SK-N-SH (cell line): Measurements from ENCODE around the gene MUC5B. TPM values are rescaled to one million over a fixed set of nuclear protein-coding genes. Genes with fewer than 3 reads are reported as not detected.

Experiments
- CTCF ChIA-PET: fragments of 300-600, 350-600 bp; formaldehyde crosslinking; extraction: SDS; loops from one replicate; lab custom pipeline; 2021; lab: Yijun Ruan, JAX
- POLR2A ChIA-PET: fragments of 350-600 bp; sonication (Branson Sonifier 250); formaldehyde crosslinking; extraction: SDS; loops from one replicate; lab custom pipeline; 2020; ENCODE audit warnings: antibody characterized with exemption, inconsistent platforms; lab: Yijun Ruan, JAX
- DNase-seq: peaks from one replicate; pipeline ENCODE4 v3.0.0; 2012
- H2AFZ ChIP-seq: fragments of 200-600 bp; sonication (generic); 2 replicates; pipeline ENCODE4 v1.8.1; 2016; ENCODE audit warnings: antibody characterized with exemption, mild to moderate bottlenecking, low read depth
- H3F3A ChIP-seq: fragments of 200-600 bp; sonication (generic); replicated peaks from 2 replicates; pipeline ENCODE3; 2016; ENCODE audit warnings: antibody characterized with exemption, mild to moderate bottlenecking; ENCODE audit not compliant: insufficient read depth
- H3K27ac ChIP-seq, 2 experiments: fragments of 200-500 bp in 1 of 2; fragments of 200-600 bp in 1 of 2; sonication (Bioruptor generic) in 1 of 2; sonication (generic), shearing (Covaris generic) in 1 of 2; 2 replicates each; pipeline versions ENCODE4 v1.5.1 to v1.6.1; 2014 to 2016; ENCODE audit warnings: low read depth in 2 of 2, inconsistent platforms in 1 of 2, low read length in 1 of 2, mild to moderate bottlenecking in 1 of 2, mixed read lengths in 1 of 2
- H3K27me3 ChIP-seq: fragments of 200-600 bp; sonication (generic), shearing (Covaris generic); 2 replicates; pipeline ENCODE4 v1.6.1; 2016; ENCODE audit warnings: mixed run types; ENCODE audit not compliant: insufficient read depth
- H3K36me3 ChIP-seq, 2 experiments: fragments of 200-500 bp in 1 of 2; fragments of 200-600 bp in 1 of 2; sonication (Bioruptor generic) in 1 of 2; sonication (generic) in 1 of 2; replicated peaks in 1 of 2; 2 replicates each; pipeline versions ENCODE3 to v1.5.1; 2014 to 2016; ENCODE audit warnings: low read length in 1 of 2, mild to moderate bottlenecking in 1 of 2; ENCODE audit not compliant: insufficient read depth in 2 of 2, control insufficient read depth in 1 of 2
- H3K4me1 ChIP-seq, 2 experiments: fragments of 200-500 bp in 1 of 2; fragments of 200-600 bp in 1 of 2; sonication (Bioruptor generic) in 1 of 2; sonication (generic), shearing (Covaris generic) in 1 of 2; 2 replicates each; pipeline versions ENCODE4 v1.5.1 to v1.6.1; 2014 to 2016; ENCODE audit warnings: low read depth in 1 of 2, low read length in 1 of 2, mixed run types in 1 of 2; ENCODE audit not compliant: insufficient read depth in 2 of 2, control insufficient read depth in 1 of 2
- H3K4me2 ChIP-seq: fragments of 200-600 bp; sonication (generic), shearing (Covaris generic); 2 replicates; pipeline ENCODE4 v1.6.1; 2017; ENCODE audit warnings: mixed run types
- H3K4me3 ChIP-seq, 2 experiments: fragments of 200-500 bp in 1 of 2; fragments of 200-600 bp in 1 of 2; sonication (Bioruptor generic) in 1 of 2; sonication (generic), shearing (Covaris generic) in 1 of 2; 2 replicates each; pipeline versions ENCODE4 v1.5.1 to v1.8.1; 2014 to 2016; ENCODE audit warnings: low read depth in 2 of 2, inconsistent platforms in 1 of 2, low read length in 1 of 2, mild to moderate bottlenecking in 1 of 2, mixed read lengths in 1 of 2, moderate library complexity in 1 of 2
- H3K79me2 ChIP-seq: fragments of 200-600 bp; sonication (generic); 2 replicates; pipeline ENCODE4 v1.8.1; 2017; ENCODE audit warnings: mild to moderate bottlenecking; ENCODE audit not compliant: insufficient read depth
- H3K9ac ChIP-seq: fragments of 200-600 bp; sonication (generic); 2 replicates; pipeline ENCODE4 v1.6.1; 2017; ENCODE audit warnings: mixed run types
- H3K9me2 ChIP-seq: fragments of 200-600 bp; sonication (generic); 2 replicates; pipeline ENCODE4 v1.6.1; 2017; ENCODE audit warnings: mixed run types
- H3K9me3 ChIP-seq: fragments of 200-600 bp; sonication (generic); 2 replicates; pipeline ENCODE4 v1.6.1; 2017; ENCODE audit warnings: mixed run types, mild to moderate bottlenecking, moderate library complexity
- H4K20me1 ChIP-seq: fragments of 200-600 bp; sonication (generic); 2 replicates; pipeline ENCODE4 v1.6.1; 2017; ENCODE audit warnings: mild to moderate bottlenecking, mixed run types; ENCODE audit not compliant: insufficient read depth
- EP300 ChIP-seq, 2 experiments: IDR thresholded peaks; 2 replicates each; pipeline versions ENCODE4 v1.4.0 to v1.6.1; 2012; ENCODE audit warnings: borderline replicate concordance in 1 of 2, low read depth in 1 of 2, low read length in 1 of 2
- EZH2phosphoT487 ChIP-seq: fragments of 200-600 bp; sonication (generic); IDR thresholded peaks from 2 replicates; pipeline ENCODE4 v1.6.1; 2017; ENCODE audit warnings: low read depth, mixed run types, mild to moderate bottlenecking, antibody characterized with exemption, moderate library complexity, borderline replicate concordance
- FOXJ3 ChIP-seq: sonication (generic); formaldehyde crosslinking; IDR thresholded peaks from 2 replicates; pipeline ENCODE4 v1.5.1; 2020; ENCODE audit warnings: mild to moderate bottlenecking, missing genetic modification reagents
- GABPA ChIP-seq: IDR thresholded peaks from 2 replicates; pipeline ENCODE4 v1.4.0; 2012; ENCODE audit warnings: low read depth, mild to moderate bottlenecking
- MAX ChIP-seq: IDR thresholded peaks from 2 replicates; pipeline ENCODE4 v1.4.0; 2012; ENCODE audit warnings: low read depth
- MEF2A ChIP-seq: IDR thresholded peaks from 2 replicates; pipeline ENCODE4 v1.4.0; 2012; ENCODE audit warnings: low read depth, borderline replicate concordance
- RAD21 ChIP-seq: IDR thresholded peaks from 2 replicates; pipeline ENCODE4 v1.6.1; 2012; ENCODE audit warnings: mild to moderate bottlenecking, low read length
- SIN3A ChIP-seq: IDR thresholded peaks from 2 replicates; pipeline ENCODE4 v1.6.1; 2012; ENCODE audit warnings: low read depth, mild to moderate bottlenecking, low read length, moderate library complexity, borderline replicate concordance
- SMC3 ChIP-seq: IDR thresholded peaks from 2 replicates; pipeline ENCODE4 v1.6.1; 2012; ENCODE audit warnings: low read depth, low read length, improper control_type of control experiment
- TAF1 ChIP-seq: IDR thresholded peaks from 2 replicates; pipeline ENCODE4 v1.6.1; 2012; ENCODE audit warnings: low read depth, mild to moderate bottlenecking, low read length, moderate library complexity, borderline replicate concordance
- TEAD4 ChIP-seq: IDR thresholded peaks from 2 replicates; pipeline ENCODE4 v1.4.0; 2012; ENCODE audit warnings: mild to moderate bottlenecking, borderline replicate concordance; ENCODE audit not compliant: insufficient read depth
- WGBS: methylation state at CpG from one replicate; pipeline ENCODE4 v1.1.6; 2017; ENCODE audit warnings: low lambda C conversion rate; 5-methylcytosine and 5-hydroxymethylcytosine counted together
- polyA plus RNA-seq, 3 experiments: library from polyadenylated mRNA; depleted of rRNA; stranded (reverse); fragments of >200 nt; gene quantifications; 2 replicates each; pipeline ENCODE4 v1.2.3, GENCODE V29; 2012
- TF ChIP-seq, protein P1 (sequence below): fragments of 150-350 bp; IDR thresholded peaks from 2 replicates; pipeline ENCODE4 v1.6.1; 2016; ENCODE audit warnings: mild to moderate bottlenecking, low read depth, low read length
- TF ChIP-seq, protein P2 (sequence below): IDR thresholded peaks from 2 replicates; pipeline ENCODE4 v1.6.1; 2012; ENCODE audit warnings: mild to moderate bottlenecking, low read depth, low read length, moderate library complexity
- TF ChIP-seq, protein P3 (sequence below): fragments of 200-600 bp; sonication (generic); IDR thresholded peaks from 2 replicates; pipeline ENCODE4 v1.6.1; 2017; ENCODE audit warnings: antibody characterized with exemption, mild to moderate bottlenecking, moderate library complexity

Gene MUC5B
- polyA plus RNA-seq, 1 of the 3 experiments (the other 2 are of a cell fraction): not detected

DNA sequence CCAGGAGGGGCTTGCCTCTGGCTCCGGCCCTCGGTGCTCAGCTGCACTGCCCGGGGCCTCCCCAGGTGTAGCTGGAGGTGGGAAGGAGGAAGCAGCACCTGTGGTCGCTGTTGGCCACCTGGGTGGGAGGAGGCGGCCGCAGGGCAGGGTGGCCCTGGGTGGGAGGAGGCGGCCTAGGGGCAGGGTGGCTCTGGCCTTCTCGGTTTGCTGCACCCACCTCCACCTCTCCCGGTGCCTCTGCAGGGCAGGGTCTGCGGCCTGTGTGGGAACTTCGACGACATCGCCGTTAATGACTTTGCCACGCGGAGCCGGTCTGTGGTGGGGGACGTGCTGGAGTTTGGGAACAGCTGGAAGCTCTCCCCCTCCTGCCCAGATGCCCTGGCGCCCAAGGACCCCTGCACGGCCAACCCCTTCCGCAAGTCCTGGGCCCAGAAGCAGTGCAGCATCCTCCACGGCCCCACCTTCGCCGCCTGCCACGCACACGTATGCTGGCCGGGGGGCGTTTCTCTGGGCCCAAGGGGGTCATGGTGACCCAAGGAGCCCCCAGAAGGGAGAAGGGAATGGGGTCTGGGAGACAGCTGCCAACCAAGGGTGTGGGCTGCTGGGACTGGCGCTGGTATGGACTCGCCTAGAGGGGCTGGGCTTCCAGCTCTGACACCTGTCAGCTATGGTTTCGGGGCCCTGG is 44.5 kb upstream of the MUC5B start (continued):
- TF ChIP-seq, protein P1, sequence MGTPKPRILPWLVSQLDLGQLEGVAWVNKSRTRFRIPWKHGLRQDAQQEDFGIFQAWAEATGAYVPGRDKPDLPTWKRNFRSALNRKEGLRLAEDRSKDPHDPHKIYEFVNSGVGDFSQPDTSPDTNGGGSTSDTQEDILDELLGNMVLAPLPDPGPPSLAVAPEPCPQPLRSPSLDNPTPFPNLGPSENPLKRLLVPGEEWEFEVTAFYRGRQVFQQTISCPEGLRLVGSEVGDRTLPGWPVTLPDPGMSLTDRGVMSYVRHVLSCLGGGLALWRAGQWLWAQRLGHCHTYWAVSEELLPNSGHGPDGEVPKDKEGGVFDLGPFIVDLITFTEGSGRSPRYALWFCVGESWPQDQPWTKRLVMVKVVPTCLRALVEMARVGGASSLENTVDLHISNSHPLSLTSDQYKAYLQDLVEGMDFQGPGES: no peak

DNA sequence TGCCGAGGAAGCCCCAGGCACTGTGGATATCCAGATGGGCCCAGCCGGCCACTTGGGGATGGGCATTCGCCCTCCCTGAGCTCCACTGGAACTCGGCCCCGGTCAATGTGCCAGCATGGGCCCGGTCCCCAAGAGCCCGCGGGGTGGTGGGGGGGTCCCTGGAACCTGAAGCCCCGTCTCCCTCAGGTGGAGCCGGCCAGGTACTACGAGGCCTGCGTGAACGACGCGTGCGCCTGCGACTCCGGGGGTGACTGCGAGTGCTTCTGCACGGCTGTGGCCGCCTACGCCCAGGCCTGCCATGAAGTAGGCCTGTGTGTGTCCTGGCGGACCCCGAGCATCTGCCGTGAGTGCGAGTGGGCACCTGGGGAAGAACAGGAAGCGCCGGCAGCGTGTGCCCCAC is 44.0 kb upstream of the MUC5B start:
- Histone ChIP-seq H3K27me3 (no peaks in the 10 kb centered on the region), H3K9me2 (no peaks in the 10 kb centered on the region), H3K27ac (no peak overlapping the region), H3K4me3 (no peak overlapping the region), H3K36me3 (no peaks in the 10 kb centered on the region), H3K4me2 (no peak overlapping the region), H4K20me1 (no peaks in the 10 kb centered on the region), H2AFZ (no peak overlapping the region), H3K9ac (no peak overlapping the region), H3K4me1 (no peaks in the 10 kb centered on the region), H3F3A (no peaks in the 10 kb centered on the region), H3K79me2 (no peaks in the 10 kb centered on the region), H3K9me3 (no peaks in the 10 kb centered on the region)
- TF ChIP-seq RAD21: no peak
- TF ChIP-seq SMC3: no peak
- TF ChIP-seq GABPA: no peak
- TF ChIP-seq EZH2phosphoT487: no peak
- TF ChIP-seq MAX: no peak
- TF ChIP-seq TAF1: no peak
- TF ChIP-seq, protein P2, sequence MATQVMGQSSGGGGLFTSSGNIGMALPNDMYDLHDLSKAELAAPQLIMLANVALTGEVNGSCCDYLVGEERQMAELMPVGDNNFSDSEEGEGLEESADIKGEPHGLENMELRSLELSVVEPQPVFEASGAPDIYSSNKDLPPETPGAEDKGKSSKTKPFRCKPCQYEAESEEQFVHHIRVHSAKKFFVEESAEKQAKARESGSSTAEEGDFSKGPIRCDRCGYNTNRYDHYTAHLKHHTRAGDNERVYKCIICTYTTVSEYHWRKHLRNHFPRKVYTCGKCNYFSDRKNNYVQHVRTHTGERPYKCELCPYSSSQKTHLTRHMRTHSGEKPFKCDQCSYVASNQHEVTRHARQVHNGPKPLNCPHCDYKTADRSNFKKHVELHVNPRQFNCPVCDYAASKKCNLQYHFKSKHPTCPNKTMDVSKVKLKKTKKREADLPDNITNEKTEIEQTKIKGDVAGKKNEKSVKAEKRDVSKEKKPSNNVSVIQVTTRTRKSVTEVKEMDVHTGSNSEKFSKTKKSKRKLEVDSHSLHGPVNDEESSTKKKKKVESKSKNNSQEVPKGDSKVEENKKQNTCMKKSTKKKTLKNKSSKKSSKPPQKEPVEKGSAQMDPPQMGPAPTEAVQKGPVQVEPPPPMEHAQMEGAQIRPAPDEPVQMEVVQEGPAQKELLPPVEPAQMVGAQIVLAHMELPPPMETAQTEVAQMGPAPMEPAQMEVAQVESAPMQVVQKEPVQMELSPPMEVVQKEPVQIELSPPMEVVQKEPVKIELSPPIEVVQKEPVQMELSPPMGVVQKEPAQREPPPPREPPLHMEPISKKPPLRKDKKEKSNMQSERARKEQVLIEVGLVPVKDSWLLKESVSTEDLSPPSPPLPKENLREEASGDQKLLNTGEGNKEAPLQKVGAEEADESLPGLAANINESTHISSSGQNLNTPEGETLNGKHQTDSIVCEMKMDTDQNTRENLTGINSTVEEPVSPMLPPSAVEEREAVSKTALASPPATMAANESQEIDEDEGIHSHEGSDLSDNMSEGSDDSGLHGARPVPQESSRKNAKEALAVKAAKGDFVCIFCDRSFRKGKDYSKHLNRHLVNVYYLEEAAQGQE: no peak
- no peak for TF ChIP-seq TEAD4
- no peak for TF ChIP-seq EP300 (IDR thresholded peaks at IDR 0.05; ENCODE audit: borderline replicate concordance in 1 of 2, low read depth in 1 of 2, low read length in 1 of 2)
- TF ChIP-seq MEF2A: no peak
- TF ChIP-seq FOXJ3 (CRISPR knock-in tag): no peak
- TF ChIP-seq, protein P3, sequence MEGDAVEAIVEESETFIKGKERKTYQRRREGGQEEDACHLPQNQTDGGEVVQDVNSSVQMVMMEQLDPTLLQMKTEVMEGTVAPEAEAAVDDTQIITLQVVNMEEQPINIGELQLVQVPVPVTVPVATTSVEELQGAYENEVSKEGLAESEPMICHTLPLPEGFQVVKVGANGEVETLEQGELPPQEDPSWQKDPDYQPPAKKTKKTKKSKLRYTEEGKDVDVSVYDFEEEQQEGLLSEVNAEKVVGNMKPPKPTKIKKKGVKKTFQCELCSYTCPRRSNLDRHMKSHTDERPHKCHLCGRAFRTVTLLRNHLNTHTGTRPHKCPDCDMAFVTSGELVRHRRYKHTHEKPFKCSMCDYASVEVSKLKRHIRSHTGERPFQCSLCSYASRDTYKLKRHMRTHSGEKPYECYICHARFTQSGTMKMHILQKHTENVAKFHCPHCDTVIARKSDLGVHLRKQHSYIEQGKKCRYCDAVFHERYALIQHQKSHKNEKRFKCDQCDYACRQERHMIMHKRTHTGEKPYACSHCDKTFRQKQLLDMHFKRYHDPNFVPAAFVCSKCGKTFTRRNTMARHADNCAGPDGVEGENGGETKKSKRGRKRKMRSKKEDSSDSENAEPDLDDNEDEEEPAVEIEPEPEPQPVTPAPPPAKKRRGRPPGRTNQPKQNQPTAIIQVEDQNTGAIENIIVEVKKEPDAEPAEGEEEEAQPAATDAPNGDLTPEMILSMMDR: no peak
- TF ChIP-seq SIN3A: no peak
- ChIA-PET CTCF (no interaction called here), POLR2A (no interaction called here)
- 38% methylated on average over 9 of the region's 29 CpGs for WGBS
- DNase-seq: no peak
